Activated T-cell treated with anti-CD3 and anti-CD28 coated beads for 24 hours (primary cell): ENCODE measurements around the gene TPD52L2.

Experiments used
- DNase-seq: peaks from one replicate; pipeline ENCODE4 v3.0.0-alpha.2; 2020; ENCODE audit warnings: low read depth

Gene TPD52L2

GRCh38 chr20:63932606-63933160 is 67.6 kb downstream of the TPD52L2 start:
- no peak for DNase-seq

DNA sequence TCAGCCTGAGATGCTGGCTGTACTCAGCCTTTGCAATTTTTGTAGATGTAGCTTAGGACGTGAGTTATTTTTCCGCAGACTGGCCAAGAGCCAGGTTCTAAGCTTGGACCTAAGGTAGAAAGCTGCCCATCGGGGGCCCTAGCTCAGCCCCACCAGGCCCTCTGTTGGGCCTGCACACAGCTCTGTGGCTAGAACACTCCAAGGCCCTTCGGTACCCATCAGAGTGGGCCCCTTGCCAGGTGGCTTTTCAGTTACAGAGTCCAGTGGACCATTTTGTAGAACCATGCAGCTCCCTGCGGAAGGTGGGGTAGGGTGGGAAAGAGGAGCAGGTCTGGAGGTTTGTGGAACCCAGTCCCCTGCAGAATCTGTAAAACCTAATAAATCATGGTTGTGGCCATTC is 68.6 kb downstream of the TPD52L2 start:
- DNase-seq, result no peak

- DNase-seq, result no peak
Observed at GRCh38 chr20:63934271-63935068, 69.4 kb downstream of the TPD52L2 start.

DNA sequence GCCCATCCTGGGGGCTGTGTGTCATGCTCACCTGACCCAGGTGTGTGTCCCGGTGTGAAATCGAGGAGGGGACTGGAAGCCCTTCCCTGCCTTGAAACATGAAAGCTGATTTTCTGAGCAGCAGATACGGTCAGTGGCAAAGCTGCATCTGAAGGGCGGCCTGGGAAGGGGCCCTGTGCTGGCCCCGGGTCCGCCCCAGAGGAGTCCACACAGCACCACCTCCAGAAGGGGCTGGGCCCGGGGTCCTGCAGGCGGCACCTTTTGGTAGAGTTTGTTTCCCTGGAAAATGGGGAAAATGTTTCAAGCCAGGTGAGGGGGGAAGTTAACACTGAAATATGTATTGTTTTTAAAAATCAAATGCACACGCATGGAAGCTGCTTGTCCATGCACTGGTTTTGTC is 70.4 kb downstream of the TPD52L2 start:
- DNase-seq, result no peak

GRCh38 chr20:63937596-63937995 is 72.5 kb downstream of the TPD52L2 start:
- DNase-seq, result no peak

DNA sequence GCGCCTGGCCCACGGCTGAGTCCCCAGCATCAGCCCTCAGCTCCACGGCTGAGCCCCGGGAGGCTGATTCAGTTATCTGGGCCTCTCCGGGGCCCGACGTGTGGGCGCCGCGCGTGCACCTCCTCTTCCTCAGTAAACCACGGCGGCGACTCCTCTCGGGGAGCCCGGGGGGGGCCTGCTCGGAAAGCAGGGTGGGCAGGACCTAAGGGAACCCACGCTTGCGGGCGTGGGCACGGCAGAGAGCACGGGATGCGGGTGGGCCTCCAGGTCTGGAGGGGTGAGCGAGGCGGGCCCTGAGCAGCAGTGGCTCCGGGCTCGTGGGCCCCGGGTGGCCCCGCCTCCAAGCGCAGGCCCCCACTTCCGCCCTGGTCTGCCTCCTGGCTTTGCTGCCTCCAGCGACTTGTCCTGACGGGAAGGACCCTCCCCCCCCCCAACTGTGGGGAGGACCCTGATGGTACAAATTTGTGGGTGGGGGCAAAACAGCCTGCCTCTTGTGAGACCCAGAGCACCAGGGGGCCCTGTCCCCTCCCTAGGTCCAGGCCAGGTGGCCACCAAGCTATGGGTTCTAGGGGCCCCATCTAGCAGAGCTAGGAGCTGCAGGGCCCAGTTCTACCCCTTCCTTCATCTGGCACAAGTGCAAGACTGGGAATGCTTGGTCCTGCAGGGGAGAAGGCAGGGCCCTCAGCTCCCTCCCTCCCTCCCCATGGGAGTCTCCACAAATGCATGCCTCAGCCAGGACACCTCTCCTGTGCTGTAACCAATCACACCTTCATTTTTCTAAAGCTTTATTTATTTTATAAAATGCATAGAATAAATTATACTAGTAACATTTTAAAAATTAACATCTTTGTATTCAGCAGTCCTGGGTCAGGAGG is 74.2 kb downstream of the TPD52L2 start:
- DNase-seq, result no peak

GRCh38 chr20:63940071-63940471 is 75.0 kb downstream of the TPD52L2 start:
- no peak for DNase-seq

DNA sequence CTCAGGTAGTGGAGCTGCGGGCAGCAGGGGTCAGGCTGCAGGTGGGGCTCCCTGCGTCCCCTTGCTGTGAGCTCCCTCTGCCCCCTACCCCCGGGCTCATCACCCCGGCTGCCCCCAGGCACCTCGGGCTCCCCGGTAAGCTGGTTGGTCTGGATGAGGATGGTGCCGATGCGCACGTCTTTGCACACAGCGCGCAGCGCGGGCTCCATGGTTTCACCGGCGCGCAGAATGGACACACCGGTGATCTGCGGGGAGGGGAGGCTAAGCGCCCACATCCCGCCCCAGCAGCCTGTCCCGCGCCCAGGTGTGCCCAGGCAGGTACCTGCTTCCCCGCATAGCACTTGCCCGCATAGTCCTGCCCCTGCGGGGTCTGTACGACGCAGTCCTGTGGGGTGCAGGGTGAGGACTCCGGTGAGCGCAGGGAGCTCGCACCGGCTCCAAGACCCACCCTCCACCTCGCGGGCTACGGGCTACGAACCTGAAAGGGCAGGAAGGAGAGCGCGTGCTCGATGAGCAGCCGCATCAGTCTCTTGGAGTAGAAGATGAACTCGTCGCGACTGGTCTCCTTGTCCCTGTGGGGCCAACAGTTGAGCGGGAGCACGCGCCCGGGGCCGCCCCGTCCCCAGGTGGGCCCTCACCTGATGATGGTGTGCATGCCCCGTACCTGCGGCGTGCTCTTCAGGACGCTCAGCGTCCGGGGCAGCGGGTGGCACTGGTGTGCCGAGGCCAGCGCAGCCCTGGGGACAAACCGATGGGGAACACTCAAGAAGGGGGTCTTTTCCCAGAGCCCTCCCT is 75.6 kb downstream of the TPD52L2 start:
- no peak for DNase-seq
